H9 (cell line): ENCODE data around the gene ATRN. TPM values are rescaled to one million over a fixed set of nuclear protein-coding genes. Genes with fewer than 3 reads are reported as not detected.

Source experiments
- DNase-seq: peaks from one replicate; pipeline ENCODE4 v3.0.0-alpha.2; 2017
- H2AFZ ChIP-seq: one replicate; pipeline ENCODE4 v1.6.1; 2013; ENCODE audit warnings: mild to moderate bottlenecking, low read length, control low read depth, moderate library complexity
- H2AK5ac ChIP-seq: 2 replicates; pipeline ENCODE4 v1.6.1; 2013; ENCODE audit warnings: low read length, control low read depth, mixed read lengths; ENCODE audit not compliant: insufficient read length
- H2BK120ac ChIP-seq: one replicate; pipeline ENCODE4 v1.6.1; 2013; ENCODE audit warnings: low read depth, mild to moderate bottlenecking, low read length, control low read depth, inconsistent platforms; ENCODE audit not compliant: poor library complexity, severe bottlenecking
- H2BK12ac ChIP-seq: 2 replicates; pipeline ENCODE4 v1.6.1; 2013; ENCODE audit warnings: low read length, control low read depth, mixed read lengths, low read depth; ENCODE audit not compliant: insufficient read length
- H2BK15ac ChIP-seq: 2 replicates; pipeline ENCODE4 v1.6.1; 2013; ENCODE audit warnings: low read depth, low read length, control low read depth
- H2BK20ac ChIP-seq: one replicate; pipeline ENCODE4 v1.6.1; 2013; ENCODE audit warnings: low read depth, mild to moderate bottlenecking, low read length, control low read depth, inconsistent platforms; ENCODE audit not compliant: poor library complexity, severe bottlenecking
- H2BK5ac ChIP-seq: 2 replicates; pipeline ENCODE4 v1.6.1; 2013; ENCODE audit warnings: low read length, control low read depth, mixed read lengths; ENCODE audit not compliant: insufficient read length
- H3K14ac ChIP-seq: 2 replicates; pipeline ENCODE4 v1.6.1; 2013; ENCODE audit warnings: low read length, control low read depth; ENCODE audit not compliant: insufficient read depth
- H3K18ac ChIP-seq: 2 replicates; pipeline ENCODE4 v1.6.1; 2013; ENCODE audit warnings: low read depth, mild to moderate bottlenecking, mixed read lengths, low read length, control low read depth; ENCODE audit not compliant: insufficient read length
- H3K23ac ChIP-seq: 2 replicates; pipeline ENCODE4 v1.6.1; 2013; ENCODE audit warnings: low read length, control low read depth, mixed read lengths, low read depth; ENCODE audit not compliant: insufficient read length
- H3K23me2 ChIP-seq: 2 replicates; pipeline ENCODE4 v1.6.1; 2013; ENCODE audit warnings: low read depth, mild to moderate bottlenecking, mixed read lengths, low read length, control low read depth; ENCODE audit not compliant: insufficient read length, poor library complexity, severe bottlenecking
- H3K27ac ChIP-seq: 2 replicates; pipeline ENCODE4 v1.5.1; 2013; ENCODE audit warnings: low read length, control low read depth, mixed read lengths, low read depth; ENCODE audit not compliant: insufficient read length
- H3K27me3 ChIP-seq: 2 replicates; pipeline ENCODE4 v1.6.1; 2013; ENCODE audit warnings: low read length, control low read depth, inconsistent platforms; ENCODE audit not compliant: insufficient read depth
- H3K4ac ChIP-seq: 2 replicates; pipeline ENCODE4 v1.6.1; 2013; ENCODE audit warnings: low read depth, mild to moderate bottlenecking, control low read depth, inconsistent platforms, low read length, moderate library complexity
- H3K4me1 ChIP-seq: 2 replicates; pipeline ENCODE4 v1.6.1; 2013; ENCODE audit warnings: low read length, control low read depth, inconsistent platforms; ENCODE audit not compliant: insufficient read depth
- H3K4me2 ChIP-seq: 2 replicates; pipeline ENCODE4 v1.6.1; 2013; ENCODE audit warnings: low read length, control low read depth, mixed read lengths; ENCODE audit not compliant: insufficient read length, insufficient read depth
- H3K56ac ChIP-seq: 2 replicates; pipeline ENCODE4 v1.6.1; 2013; ENCODE audit warnings: low read depth, mild to moderate bottlenecking, mixed read lengths, low read length, control low read depth; ENCODE audit not compliant: insufficient read length
- H3K79me1 ChIP-seq: 2 replicates; pipeline ENCODE4 v1.6.1; 2013; ENCODE audit warnings: low read depth, mild to moderate bottlenecking, moderate library complexity, low read length, control low read depth, inconsistent platforms; ENCODE audit not compliant: insufficient read depth, poor library complexity, severe bottlenecking
- H3K79me2 ChIP-seq: 2 replicates; pipeline ENCODE4 v1.6.1; 2013; ENCODE audit warnings: low read length, control low read depth, inconsistent platforms; ENCODE audit not compliant: insufficient read depth
- H3K9ac ChIP-seq: 2 replicates; pipeline ENCODE4 v1.6.1; 2013; ENCODE audit warnings: low read length, control low read depth, mixed read lengths; ENCODE audit not compliant: insufficient read length; ENCODE audit errors: extremely low read depth
- H3K9me3 ChIP-seq: one replicate; pipeline ENCODE4 v1.6.1; 2013; ENCODE audit warnings: low read depth, low read length, inconsistent platforms; ENCODE audit not compliant: control insufficient read depth
- H3T11ph ChIP-seq: one replicate; pipeline ENCODE4 v1.6.1; 2013; ENCODE audit warnings: mild to moderate bottlenecking, low read length, control low read depth, inconsistent platforms
- H4K20me1 ChIP-seq: one replicate; pipeline ENCODE4 v1.6.1; 2013; ENCODE audit not compliant: control insufficient read depth, insufficient read length, insufficient read depth
- H4K5ac ChIP-seq: 2 replicates; pipeline ENCODE4 v1.6.1; 2013; ENCODE audit warnings: low read depth, mild to moderate bottlenecking, mixed read lengths, low read length, control low read depth; ENCODE audit not compliant: insufficient read length
- H4K8ac ChIP-seq: replicated peaks from 2 replicates; pipeline ENCODE4 v1.6.1; 2013; ENCODE audit warnings: low read length, control low read depth, mixed read lengths, low read depth; ENCODE audit not compliant: insufficient read length
- H4K91ac ChIP-seq: 2 replicates; pipeline ENCODE4 v1.6.1; 2013; ENCODE audit warnings: low read depth, mild to moderate bottlenecking, moderate library complexity, mixed read lengths, low read length, control low read depth; ENCODE audit not compliant: insufficient read length
- H3K27ac Mint-ChIP-seq, 3 experiments: 2 replicates in 2 of 3; 3 replicates in 1 of 3; pipeline ENCODE4 v1.8.0; 2020 to 2021; ENCODE audit warnings: mixed read lengths in 3 of 3, mild to moderate bottlenecking in 1 of 3, moderate library complexity in 1 of 3
- H3K27me3 Mint-ChIP-seq: 2 replicates; pipeline ENCODE4 v1.8.0; 2021; ENCODE audit warnings: low read depth, mild to moderate bottlenecking, moderate library complexity, mixed read lengths
- H3K36me3 Mint-ChIP-seq, 3 experiments: 2 replicates in 2 of 3; 3 replicates in 1 of 3; pipeline ENCODE4 v1.8.0; 2020 to 2021; ENCODE audit warnings: low read depth in 3 of 3, mixed read lengths in 3 of 3; ENCODE audit not compliant: insufficient read depth in 1 of 3
- H3K4me1 Mint-ChIP-seq, 2 experiments: 2 replicates each; pipeline ENCODE4 v1.8.0; 2020; ENCODE audit warnings: mixed read lengths in 2 of 2
- H3K4me3 Mint-ChIP-seq, 2 experiments: 2 replicates in 1 of 2; 3 replicates in 1 of 2; pipeline ENCODE4 v1.8.0; 2020 to 2021; ENCODE audit warnings: mild to moderate bottlenecking in 2 of 2, mixed read lengths in 2 of 2, moderate library complexity in 1 of 2
- H3K9me3 Mint-ChIP-seq, 2 experiments: 2 replicates in 1 of 2; 3 replicates in 1 of 2; pipeline ENCODE4 v1.8.0; 2020; ENCODE audit warnings: mild to moderate bottlenecking in 2 of 2, mixed read lengths in 2 of 2, moderate library complexity in 1 of 2
- WGBS: extraction: QIAGEN DNeasy Blood & Tissue Kit; methylation state at CpG from one replicate; pipeline ENCODE4 v1.1.7; 2013; ENCODE audit warnings: missing lambda C conversion rate, low lambda C conversion rate, mixed read lengths; ENCODE audit not compliant: insufficient read length; ENCODE audit errors: extremely low coverage; 5-methylcytosine and 5-hydroxymethylcytosine counted together
- total RNA-seq: library from RNA; stranded (reverse); gene quantifications from 2 replicates; pipeline ENCODE4 v1.2.1, GENCODE V29; 2021
- TF ChIP-seq, protein P1 (sequence below): fragments of 200-600 bp; sonication (generic); conservative IDR thresholded peaks from 3 replicates; pipeline ENCODE4 v1.8.0; 2021; ENCODE audit warnings: antibody characterized with exemption, mild to moderate bottlenecking

ATRN gene
- total RNA-seq, 1 experiment from 2014 or later = 23.1 TPM

DNA sequence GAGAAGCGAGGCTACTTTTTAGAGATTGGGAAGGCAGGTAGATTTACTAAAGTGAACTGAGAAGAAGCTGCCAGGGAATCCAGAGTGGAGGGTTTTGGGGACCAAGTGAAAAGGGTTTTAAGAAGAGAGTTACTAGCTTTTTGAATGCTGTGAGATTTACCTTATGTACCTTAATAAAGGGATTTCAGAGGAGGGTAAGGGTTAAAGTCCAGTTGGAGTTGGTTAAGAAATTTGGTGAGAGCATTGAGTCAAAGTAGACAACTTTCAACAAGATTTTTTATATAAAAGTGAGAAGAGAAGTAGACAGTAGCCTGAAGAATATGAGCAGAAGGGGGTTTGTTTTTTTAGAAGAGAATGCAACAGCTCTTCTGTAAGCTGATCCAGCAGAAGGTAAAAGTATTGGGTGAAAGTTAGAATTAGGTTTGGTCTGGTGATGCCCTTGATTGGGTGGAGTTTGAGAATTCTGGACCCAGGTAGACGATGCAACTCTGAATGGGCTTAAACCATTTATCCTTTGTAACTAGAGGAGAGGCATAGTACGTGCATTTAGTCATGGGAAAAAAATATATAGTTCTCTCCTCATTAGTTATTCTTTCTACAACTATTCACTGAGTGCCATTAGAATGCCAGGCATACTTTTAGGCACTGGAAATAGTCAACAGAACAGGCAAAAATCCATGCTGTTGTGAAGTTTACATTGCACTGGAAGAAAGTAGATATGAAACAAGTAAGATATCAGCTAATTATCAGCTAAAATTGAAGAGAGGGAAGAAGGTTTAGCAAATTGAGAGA lies 44.8 kb downstream of the ATRN start:
- no peaks in the 10 kb centered on the region for H3K79me2 ChIP-seq
- H3K4me1 Mint-ChIP-seq = peaks cover 0 to 5% of the 10 kb centered on the region in 2 experiments; a peak in 1 of 4 replicates
- no peaks in the 10 kb centered on the region for H3K23me2 ChIP-seq
- H2BK120ac ChIP-seq = no peak overlapping the region
- H3K4me1 ChIP-seq = peaks cover 2% of the 10 kb centered on the region; the same call in 1 of the 2 replicates
- no peak overlapping the region for H2BK20ac ChIP-seq
- H3K79me1 ChIP-seq = no peaks in the 10 kb centered on the region
- H3K14ac ChIP-seq = no peak overlapping the region
- no peak overlapping the region for H3K4me3 Mint-ChIP-seq
- peak overlapping the region in 1 of 3 experiments; percentile 35; a peak in 1 of 7 replicates for H3K27ac Mint-ChIP-seq
- H3K56ac ChIP-seq = no peak overlapping the region
- H2BK15ac ChIP-seq = no peak overlapping the region
- no peaks in the 10 kb centered on the region for H3K9me3 ChIP-seq
- no peak overlapping the region for H4K8ac ChIP-seq
- no peak overlapping the region for H2BK5ac ChIP-seq
- no peak overlapping the region for H3K4ac ChIP-seq
- no peak for DNase-seq
- no peaks in the 10 kb centered on the region for H3K27me3 ChIP-seq
- H2AK5ac ChIP-seq = no peak overlapping the region
- H3T11ph ChIP-seq = no peak overlapping the region
- no peak overlapping the region for H3K4me2 ChIP-seq
- H3K27ac ChIP-seq = no peak overlapping the region
- TF ChIP-seq, protein P1, sequence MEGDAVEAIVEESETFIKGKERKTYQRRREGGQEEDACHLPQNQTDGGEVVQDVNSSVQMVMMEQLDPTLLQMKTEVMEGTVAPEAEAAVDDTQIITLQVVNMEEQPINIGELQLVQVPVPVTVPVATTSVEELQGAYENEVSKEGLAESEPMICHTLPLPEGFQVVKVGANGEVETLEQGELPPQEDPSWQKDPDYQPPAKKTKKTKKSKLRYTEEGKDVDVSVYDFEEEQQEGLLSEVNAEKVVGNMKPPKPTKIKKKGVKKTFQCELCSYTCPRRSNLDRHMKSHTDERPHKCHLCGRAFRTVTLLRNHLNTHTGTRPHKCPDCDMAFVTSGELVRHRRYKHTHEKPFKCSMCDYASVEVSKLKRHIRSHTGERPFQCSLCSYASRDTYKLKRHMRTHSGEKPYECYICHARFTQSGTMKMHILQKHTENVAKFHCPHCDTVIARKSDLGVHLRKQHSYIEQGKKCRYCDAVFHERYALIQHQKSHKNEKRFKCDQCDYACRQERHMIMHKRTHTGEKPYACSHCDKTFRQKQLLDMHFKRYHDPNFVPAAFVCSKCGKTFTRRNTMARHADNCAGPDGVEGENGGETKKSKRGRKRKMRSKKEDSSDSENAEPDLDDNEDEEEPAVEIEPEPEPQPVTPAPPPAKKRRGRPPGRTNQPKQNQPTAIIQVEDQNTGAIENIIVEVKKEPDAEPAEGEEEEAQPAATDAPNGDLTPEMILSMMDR = no peak
- H4K91ac ChIP-seq = no peak overlapping the region
- peaks cover 0 to 6% of the 10 kb centered on the region in 2 experiments; a peak in 2 of 5 replicates for H3K9me3 Mint-ChIP-seq
- no peak overlapping the region for H3K9ac ChIP-seq
- H3K23ac ChIP-seq = no peak overlapping the region
- H2AFZ ChIP-seq = no peak overlapping the region
- no CpG with 5 or more reads among the region's 3 CpGs for WGBS
- peaks cover 0 to 5% (median 2%) of the 10 kb centered on the region in 3 experiments; a peak in 4 of 7 replicates for H3K36me3 Mint-ChIP-seq
- no peak overlapping the region for H4K5ac ChIP-seq
- H3K27me3 Mint-ChIP-seq = no peaks in the 10 kb centered on the region
- H2BK12ac ChIP-seq = no peak overlapping the region
- H4K20me1 ChIP-seq = no peaks in the 10 kb centered on the region
- no peak overlapping the region for H3K18ac ChIP-seq
